ENCODE measurements around the gene SMIM11.

- TF ChIP-seq POLR2A (IDR thresholded peaks at IDR 0.05; ENCODE audit: low read depth, low read length): no peak
- TF ChIP-seq POLR2AphosphoS5 (IDR thresholded peaks at IDR 0.05; ENCODE audit: low read depth, low read length): no peak
These were observed 35.2 kb upstream of the SMIM11 start for GRCh38 chr21:34340061-34340460.
